HEK293 (cell line): Measurements from ENCODE around the gene KIAA1671.
A peak's percentile ranks its signal among the peaks of the same experiment; 100 is the strongest.

ENCODE experiments used
- CTCF ChIA-PET: fragments of 350-600 bp; formaldehyde crosslinking; extraction: SDS; loops from one replicate; lab custom pipeline; 2021; ENCODE audit warnings: antibody characterized with exemption; lab: Yijun Ruan, JAX
- POLR2A ChIA-PET: fragments of 300-600 bp; formaldehyde crosslinking; extraction: SDS; loops from one replicate; lab custom pipeline; 2020; ENCODE audit warnings: antibody characterized with exemption, inconsistent platforms; lab: Yijun Ruan, JAX
- H3K27ac ChIP-seq: fragments of 200-500 bp; sonication (Bioruptor generic); 2 replicates; pipeline ENCODE4 v1.5.1; 2014; ENCODE audit warnings: low read depth, low read length, control low read depth, inconsistent platforms; ENCODE audit errors: extremely low read depth
- H3K36me3 ChIP-seq, 2 experiments: fragments of 200-500 bp in 1 of 2; sonication (Bioruptor generic) in 1 of 2; 1 replicate in 1 of 2; 2 replicates in 1 of 2; pipeline ENCODE4 v1.5.1; 2014 to 2017; ENCODE audit warnings: inconsistent platforms in 2 of 2, low read length in 2 of 2; ENCODE audit not compliant: control insufficient read depth in 2 of 2, insufficient read depth in 1 of 2
- H3K4me1 ChIP-seq: fragments of 200-500 bp; sonication (Bioruptor generic); 2 replicates; pipeline ENCODE4 v1.5.1; 2014; ENCODE audit warnings: mild to moderate bottlenecking, low read length, inconsistent platforms; ENCODE audit not compliant: control insufficient read depth, insufficient read depth
- H3K4me3 ChIP-seq: 2 replicates; pipeline ENCODE4 v1.5.1; 2011; ENCODE audit warnings: low read depth, mild to moderate bottlenecking, control low read depth, low read length, moderate library complexity
- H3K9me3 ChIP-seq: fragments of 200-500 bp; sonication (Bioruptor generic); 2 replicates; pipeline ENCODE4 v1.5.1; 2014; ENCODE audit warnings: low read depth, low read length, inconsistent platforms; ENCODE audit not compliant: control insufficient read depth, insufficient read depth
- BCL11B ChIP-seq: fragments of 450-650 bp; formaldehyde crosslinking; IDR thresholded peaks from 2 replicates; pipeline ENCODE4 v1.5.1; 2016; ENCODE audit warnings: low read depth, missing biosample characterization, missing genetic modification characterization
- BCL6B ChIP-seq: fragments of 450-650 bp; formaldehyde crosslinking; IDR thresholded peaks from 2 replicates; pipeline ENCODE4 v1.5.1; 2017; ENCODE audit warnings: missing biosample characterization, missing genetic modification characterization
- EGR2 ChIP-seq: fragments of 450-650 bp; formaldehyde crosslinking; IDR thresholded peaks from 2 replicates; pipeline ENCODE4 v1.5.1; 2016; ENCODE audit warnings: low read depth, missing biosample characterization, missing genetic modification characterization
- GFI1B ChIP-seq: fragments of 450-650 bp; formaldehyde crosslinking; IDR thresholded peaks from 2 replicates; pipeline ENCODE4 v1.5.1; 2016; ENCODE audit warnings: missing biosample characterization, missing genetic modification characterization
- IKZF3 ChIP-seq: fragments of 450-650 bp; IDR thresholded peaks from 2 replicates; pipeline ENCODE4 v1.5.0; 2018; ENCODE audit warnings: missing biosample characterization, mild to moderate bottlenecking, missing genetic modification characterization, moderate library complexity
- KLF8 ChIP-seq: fragments of 450-650 bp; formaldehyde crosslinking; IDR thresholded peaks from 2 replicates; pipeline ENCODE4 v1.5.1; 2016; ENCODE audit warnings: missing biosample characterization, missing genetic modification characterization
- MYNN ChIP-seq: fragments of 450-650 bp; formaldehyde crosslinking; IDR thresholded peaks from 2 replicates; pipeline ENCODE4 v1.5.1; 2016; ENCODE audit warnings: missing biosample characterization, missing genetic modification characterization, borderline replicate concordance
- OSR2 ChIP-seq: fragments of 450-650 bp; formaldehyde crosslinking; IDR thresholded peaks from 2 replicates; pipeline ENCODE4 v1.5.1; 2016; ENCODE audit warnings: missing biosample characterization, missing genetic modification characterization
- ZBTB20 ChIP-seq: fragments of 450-650 bp; formaldehyde crosslinking; IDR thresholded peaks from 2 replicates; pipeline ENCODE4 v1.5.1; 2016; ENCODE audit warnings: missing biosample characterization, missing genetic modification characterization
- ZFP37 ChIP-seq: fragments of 450-650 bp; formaldehyde crosslinking; IDR thresholded peaks from 2 replicates; pipeline ENCODE4 v1.5.1; 2016; ENCODE audit warnings: missing biosample characterization, missing genetic modification characterization
- ZFP69B ChIP-seq: fragments of 450-650 bp; formaldehyde crosslinking; IDR thresholded peaks from 2 replicates; pipeline ENCODE4 v1.5.1; 2016; ENCODE audit warnings: missing biosample characterization, missing genetic modification characterization
- ZNF121 ChIP-seq: fragments of 450-650 bp; formaldehyde crosslinking; IDR thresholded peaks from 2 replicates; pipeline ENCODE4 v1.5.1; 2016; ENCODE audit warnings: missing biosample characterization, missing genetic modification characterization
- ZNF133 ChIP-seq: fragments of 450-650 bp; formaldehyde crosslinking; IDR thresholded peaks from 2 replicates; pipeline ENCODE4 v1.5.1; 2016; ENCODE audit warnings: missing biosample characterization, missing genetic modification characterization
- ZNF169 ChIP-seq: fragments of 450-650 bp; formaldehyde crosslinking; IDR thresholded peaks from 2 replicates; pipeline ENCODE4 v1.5.1; 2016; ENCODE audit warnings: missing biosample characterization, missing genetic modification characterization
- ZNF174 ChIP-seq: fragments of 450-650 bp; formaldehyde crosslinking; IDR thresholded peaks from 2 replicates; pipeline ENCODE4 v1.5.0; 2017; ENCODE audit warnings: missing biosample characterization, mild to moderate bottlenecking, missing genetic modification characterization
- ZNF175 ChIP-seq: fragments of 450-650 bp; formaldehyde crosslinking; IDR thresholded peaks from 2 replicates; pipeline ENCODE4 v1.5.1; 2016; ENCODE audit warnings: missing biosample characterization, missing genetic modification characterization
- ZNF266 ChIP-seq: fragments of 450-650 bp; formaldehyde crosslinking; IDR thresholded peaks from 2 replicates; pipeline ENCODE4 v1.5.1; 2016; ENCODE audit warnings: missing biosample characterization, missing genetic modification characterization, low read depth
- ZNF280D ChIP-seq: fragments of 450-650 bp; formaldehyde crosslinking; IDR thresholded peaks from 2 replicates; pipeline ENCODE4 v1.5.1; 2016; ENCODE audit warnings: missing biosample characterization, missing genetic modification characterization
- ZNF292 ChIP-seq: fragments of 450-650 bp; formaldehyde crosslinking; IDR thresholded peaks from 2 replicates; pipeline ENCODE4 v1.5.1; 2016; ENCODE audit warnings: low read depth, missing biosample characterization, missing genetic modification characterization, borderline replicate concordance
- ZNF324 ChIP-seq: fragments of 450-650 bp; formaldehyde crosslinking; IDR thresholded peaks from 2 replicates; pipeline ENCODE4 v1.5.1; 2016; ENCODE audit warnings: missing biosample characterization, missing genetic modification characterization
- ZNF433 ChIP-seq: fragments of 450-650 bp; formaldehyde crosslinking; IDR thresholded peaks from 2 replicates; pipeline ENCODE4 v1.5.1; 2016; ENCODE audit warnings: missing biosample characterization, missing genetic modification characterization, low read depth
- ZNF501 ChIP-seq: fragments of 450-650 bp; formaldehyde crosslinking; IDR thresholded peaks from 2 replicates; pipeline ENCODE4 v1.5.1; 2016; ENCODE audit warnings: missing biosample characterization, missing genetic modification characterization
- ZNF513 ChIP-seq: fragments of 450-650 bp; IDR thresholded peaks from 2 replicates; pipeline ENCODE4 v1.5.1; 2018; ENCODE audit warnings: missing biosample characterization, missing genetic modification characterization
- ZNF529 ChIP-seq: fragments of 450-650 bp; formaldehyde crosslinking; IDR thresholded peaks from 2 replicates; pipeline ENCODE4 v1.5.1; 2017; ENCODE audit warnings: missing genetic modification characterization, missing biosample characterization; ENCODE audit not compliant: insufficient replicate concordance
- ZNF776 ChIP-seq: fragments of 450-650 bp; formaldehyde crosslinking; IDR thresholded peaks from 2 replicates; pipeline ENCODE4 v1.5.0; 2017; ENCODE audit warnings: missing biosample characterization, missing genetic modification characterization, borderline replicate concordance
- ZNF837 ChIP-seq: fragments of 450-650 bp; formaldehyde crosslinking; IDR thresholded peaks from 2 replicates; pipeline ENCODE4 v1.5.1; 2016; ENCODE audit warnings: missing biosample characterization, missing genetic modification characterization

KIAA1671 gene

DNA sequence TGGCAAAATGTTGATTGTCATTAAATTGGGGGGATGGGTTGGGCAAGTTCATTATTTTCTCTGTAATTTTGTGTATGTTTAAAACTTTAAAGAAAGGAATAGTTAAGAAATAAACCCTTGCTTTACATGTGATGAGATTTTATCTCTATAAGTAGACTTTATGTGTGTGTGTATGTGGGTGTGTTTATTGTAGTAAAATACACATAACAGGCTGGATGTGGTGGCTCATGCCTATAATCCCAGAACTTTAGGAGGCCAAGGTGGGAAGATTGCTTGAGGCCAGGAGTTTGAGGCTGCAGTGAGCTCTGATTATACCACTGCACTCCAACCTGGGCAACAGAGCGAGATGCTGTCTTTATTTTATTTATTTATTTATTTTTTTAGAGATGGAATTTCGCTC is 83.2 kb downstream of the KIAA1671 start:
- TF ChIP-seq ZNF776 (no peak), EGR2 (tag by site-specific recombination) (peak; percentile 54; the same call in 1 of the 2 replicates)
- H3K27ac ChIP-seq = no peak overlapping the region
- no peaks in the 10 kb centered on the region for H3K9me3 ChIP-seq
- ChIA-PET CTCF (interaction anchor here (1.0 to 4.6 kb wide), 4 partner anchors 13 to 97 kb away, joined by 3 to 22 read pairs (median 6); no protein-coding TSS in a partner anchor), POLR2A (no interaction called here)
- peaks cover 0 to 31% of the 10 kb centered on the region in 2 experiments; a peak in 2 of 3 replicates for H3K36me3 ChIP-seq
- no peak overlapping the region for H3K4me3 ChIP-seq
- H3K4me1 ChIP-seq = no peaks in the 10 kb centered on the region

- H3K27ac ChIP-seq = no peak overlapping the region
- POLR2A ChIA-PET = no interaction called here
- H3K36me3 ChIP-seq = peaks cover 4 to 38% of the 10 kb centered on the region in 2 experiments; a peak in 2 of 3 replicates
- TF ChIP-seq ZNF433 (tag by site-specific recombination) (no peak), ZNF501 (tag by site-specific recombination) (no peak), ZNF280D (tag by site-specific recombination) (no peak), MYNN (tag by site-specific recombination) (no peak), IKZF3 (tag by site-specific recombination) (no peak), BCL6B (no peak), ZFP37 (tag by site-specific recombination) (no peak), ZNF169 (tag by site-specific recombination) (no peak), ZFP69B (tag by site-specific recombination) (no peak), ZNF837 (tag by site-specific recombination) (no peak), ZNF292 (tag by site-specific recombination) (no peak), GFI1B (tag by site-specific recombination) (no peak), ZNF175 (no peak)
- TF ChIP-seq, all 188 proteins: peak for 0
- no peaks in the 10 kb centered on the region for H3K4me1 ChIP-seq
- no peaks in the 10 kb centered on the region for H3K9me3 ChIP-seq
- no peak overlapping the region for H3K4me3 ChIP-seq
- CTCF ChIA-PET = interaction anchor here (0.6 to 4.6 kb wide), 2 partner anchors 10 to 1270 kb away, joined by 3 to 22 read pairs; no protein-coding TSS in a partner anchor
These were observed 85.7 kb downstream of the KIAA1671 start for GRCh38 chr22:25038239-25038638.

DNA sequence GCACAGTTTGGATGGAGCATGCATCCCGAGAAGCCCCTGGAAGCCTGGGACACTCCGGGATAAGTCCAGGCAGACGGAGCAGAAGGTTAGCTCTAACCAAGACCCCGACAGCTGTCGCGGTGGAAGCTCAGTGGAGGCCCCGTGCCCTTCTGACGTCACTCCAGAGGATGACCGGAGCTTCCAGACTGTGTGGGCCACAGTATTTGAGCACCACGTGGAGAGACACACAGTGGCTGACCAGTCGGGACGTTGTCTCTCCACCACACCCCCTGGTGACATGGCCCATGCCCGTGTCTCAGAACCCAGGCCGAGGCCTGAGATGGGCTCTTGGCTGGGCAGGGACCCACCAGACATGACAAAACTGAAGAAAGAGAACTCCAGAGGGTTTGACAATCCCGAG is 86.3 kb downstream of the KIAA1671 start:
- TF ChIP-seq ZNF513 (tag by site-specific recombination) (no peak), BCL6B (no peak), ZNF324 (no peak), ZNF121 (no peak), OSR2 (tag by site-specific recombination) (no peak), BCL11B (tag by site-specific recombination) (no peak), ZNF529 (tag by site-specific recombination) (no peak), KLF8 (tag by site-specific recombination) (no peak), ZNF266 (tag by site-specific recombination) (no peak), ZNF133 (no peak), ZBTB20 (tag by site-specific recombination) (no peak), ZNF174 (tag by site-specific recombination) (no peak)
- no peak overlapping the region for H3K27ac ChIP-seq
- POLR2A ChIA-PET = no interaction called here

More for the DNA sequence above, 86.3 kb downstream of the KIAA1671 start:
- Histone ChIP-seq H3K4me3 (no peak overlapping the region), H3K4me1 (no peaks in the 10 kb centered on the region), H3K9me3 (no peaks in the 10 kb centered on the region), H3K36me3 (peaks cover 4 to 41% of the 10 kb centered on the region in 2 experiments; a peak in 2 of 3 replicates)
- CTCF ChIA-PET = interaction anchor here (0.6 kb wide), 1 partner anchor 10 kb away, joined by 3 read pairs; no protein-coding TSS in a partner anchor
